NCI-H2171 (cell line): ENCODE data around the gene TEP1.
A peak's percentile ranks its signal among the peaks of the same experiment; 100 is the strongest.
"Not testable (repeated sequence)": the region's sequence is repeated elsewhere in the genome, so short reads cannot be mapped to it uniquely, and the experiment has no call there.

Source experiments
- DNase-seq: peaks from one replicate; lab custom pipeline; 2025; lab: John Stamatoyannopoulos, UW

The TEP1 gene

DNA sequence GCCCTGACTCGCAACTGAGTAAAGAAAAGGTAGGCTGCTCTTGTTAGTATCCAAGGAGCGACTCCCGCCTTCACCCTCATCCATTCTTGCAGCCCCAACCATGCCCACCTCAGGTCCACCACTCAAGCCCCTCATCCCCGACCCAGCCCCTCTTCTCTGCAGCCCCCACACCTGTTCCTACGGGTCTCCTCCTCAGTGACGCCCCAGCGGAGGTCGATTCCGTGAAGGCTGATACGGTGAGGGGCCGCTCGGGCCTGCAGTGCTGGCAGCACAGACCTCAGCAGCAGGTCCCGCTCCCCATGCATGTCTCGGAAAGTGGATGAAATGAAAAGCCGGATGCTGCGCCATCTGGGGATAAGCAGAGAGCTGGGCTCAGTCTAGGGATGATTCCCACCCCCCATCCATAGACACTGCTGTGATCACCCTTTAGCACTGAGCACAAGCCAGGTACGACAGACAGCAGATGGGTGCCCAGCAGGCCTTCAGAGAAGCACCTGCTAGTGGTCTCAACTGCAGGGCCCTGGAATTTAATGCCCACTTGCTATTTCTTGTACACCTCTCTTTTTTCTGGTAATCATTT is 26.9 kb downstream of the TEP1 start:
- DNase-seq, result peak; percentile 82

DNA sequence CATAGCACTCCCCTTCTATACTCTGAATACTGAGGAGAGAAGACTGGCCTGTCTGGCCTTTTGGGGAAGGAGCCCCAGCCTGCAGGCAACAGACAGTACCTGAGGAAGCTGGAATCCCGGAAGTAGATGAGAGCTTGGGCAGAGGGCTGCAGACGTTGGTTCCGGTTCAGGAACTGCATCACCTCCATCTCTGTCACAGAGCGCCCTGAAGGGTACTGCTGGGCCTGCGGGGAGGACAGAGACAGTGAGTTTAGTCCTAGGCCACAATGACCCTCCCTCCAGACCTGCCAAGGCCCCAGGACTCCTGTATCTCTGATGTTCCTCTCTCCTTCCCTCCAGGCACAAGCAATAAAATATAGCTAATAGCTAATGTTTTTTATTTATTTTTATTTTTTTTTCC is 28.4 kb downstream of the TEP1 start:
- no peak for DNase-seq

DNA sequence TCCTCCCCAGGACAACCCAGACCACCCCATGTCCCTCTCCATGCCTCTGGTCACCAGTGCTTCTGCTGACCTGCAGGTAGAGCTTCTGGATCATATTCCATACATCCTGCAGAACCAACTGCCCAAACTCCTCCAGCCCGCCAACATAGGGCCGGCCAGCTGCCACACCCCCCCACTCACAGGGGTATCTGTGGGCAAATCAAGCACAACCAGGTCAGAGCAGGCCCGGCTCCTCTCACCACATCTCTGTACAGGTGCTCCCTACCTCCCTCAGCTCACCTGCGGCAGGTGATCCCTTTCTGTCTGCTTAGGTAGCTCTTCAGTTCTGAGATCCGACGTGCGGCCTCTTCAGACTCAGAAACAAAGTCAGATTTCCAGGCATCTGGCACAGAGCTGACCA is 29.0 kb downstream of the TEP1 start:
- DNase-seq, result no peak

DNA sequence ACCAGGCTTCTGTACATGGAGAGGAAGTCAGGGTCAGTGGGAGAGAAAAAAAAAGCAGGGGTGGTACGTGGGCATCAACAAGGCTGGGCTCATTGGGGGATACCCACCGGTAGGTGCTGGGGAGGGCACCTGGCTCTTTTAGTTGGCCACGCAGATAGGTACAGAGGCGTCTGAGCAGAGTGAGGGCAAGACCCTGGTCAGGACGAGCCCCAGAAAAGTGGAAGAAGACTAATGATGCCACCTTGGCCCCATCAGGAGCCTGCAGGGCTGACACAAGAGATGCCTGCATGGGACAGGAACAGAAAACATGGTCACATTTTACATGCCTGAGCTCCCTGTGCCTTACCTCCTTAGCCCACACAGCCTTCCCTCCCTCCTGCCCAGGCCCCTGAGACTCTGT is 29.7 kb downstream of the TEP1 start:
- DNase-seq, result no peak

DNA sequence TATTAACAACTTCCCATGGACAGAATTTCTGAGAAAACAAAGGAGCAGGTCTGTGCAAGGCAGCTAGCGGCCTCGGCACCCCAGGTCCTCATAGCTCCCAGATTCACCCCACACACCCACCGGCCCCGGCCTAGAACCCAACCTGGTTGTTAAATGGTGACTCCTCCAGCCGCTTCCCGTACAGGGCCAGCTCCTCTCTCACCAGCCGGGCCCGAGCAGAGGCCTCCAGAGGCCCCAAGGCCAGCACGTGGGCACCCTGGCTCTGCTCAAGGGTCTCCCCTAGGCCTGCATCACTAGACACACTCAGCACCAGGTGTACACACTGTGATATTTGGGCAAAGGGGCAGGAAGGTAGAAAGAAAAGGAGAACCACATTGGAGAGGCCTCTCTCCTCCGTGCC is 30.3 kb downstream of the TEP1 start:
- no peak for DNase-seq

DNA sequence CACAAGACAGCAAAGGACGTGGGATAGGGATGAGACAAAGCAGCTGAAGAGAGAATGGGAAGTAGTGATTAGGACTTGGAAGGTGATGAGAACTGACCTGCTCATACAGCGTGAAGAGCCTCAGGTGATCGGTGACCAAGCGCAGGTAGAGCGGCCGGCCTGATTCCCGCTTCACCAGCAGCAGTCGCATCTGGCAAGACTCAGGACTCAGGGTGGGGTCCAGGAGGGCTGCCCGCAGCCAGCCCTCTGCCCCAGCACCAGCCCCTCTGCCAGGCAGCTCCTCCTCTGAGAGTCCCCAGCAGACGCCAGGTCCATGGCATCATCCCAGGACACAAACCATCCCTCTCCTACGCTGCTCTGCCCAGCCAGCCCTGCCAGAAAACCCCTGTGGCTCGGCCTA is 30.8 kb downstream of the TEP1 start:
- no peak for DNase-seq

DNA sequence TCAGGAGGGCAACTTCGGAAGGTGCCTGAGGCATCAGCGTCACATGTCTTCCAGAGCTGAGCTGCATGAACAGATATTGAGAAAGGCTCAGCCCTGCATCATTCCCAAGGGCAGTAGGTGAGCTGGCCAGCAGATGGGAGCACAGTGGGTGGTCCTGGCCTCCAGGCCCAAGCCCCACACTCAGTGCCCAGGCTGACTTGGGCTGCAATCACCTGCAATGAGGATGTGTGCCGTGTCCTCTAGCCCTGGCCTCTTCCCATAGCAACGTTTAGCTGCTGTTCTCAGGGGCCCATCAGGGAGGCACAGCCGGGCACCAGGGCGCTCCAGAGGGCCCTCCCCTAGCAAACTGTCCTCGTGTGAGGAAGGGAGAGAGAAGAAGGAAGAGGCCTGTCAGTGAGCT is 32.0 kb downstream of the TEP1 start:
- no peak for DNase-seq

DNA sequence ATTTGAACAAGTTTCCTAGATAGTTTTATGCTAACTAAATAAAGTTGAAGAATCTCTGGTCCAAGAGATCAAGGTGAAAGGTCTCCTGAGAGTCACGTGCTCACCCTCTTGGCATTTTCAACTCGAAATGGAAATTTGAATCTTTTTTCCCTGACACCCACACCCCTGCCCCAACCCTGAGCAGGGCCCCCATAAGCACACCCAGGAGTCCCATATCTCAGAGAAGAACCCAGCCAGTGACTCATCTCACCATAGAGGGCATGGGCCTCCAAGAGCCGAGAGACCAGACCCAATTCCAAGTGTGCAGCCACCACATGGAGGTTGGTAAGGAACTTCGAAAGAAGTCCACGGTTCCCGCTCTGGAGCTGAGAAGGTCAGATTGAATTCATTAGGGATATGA is 32.6 kb downstream of the TEP1 start:
- DNase-seq, result no peak

DNA sequence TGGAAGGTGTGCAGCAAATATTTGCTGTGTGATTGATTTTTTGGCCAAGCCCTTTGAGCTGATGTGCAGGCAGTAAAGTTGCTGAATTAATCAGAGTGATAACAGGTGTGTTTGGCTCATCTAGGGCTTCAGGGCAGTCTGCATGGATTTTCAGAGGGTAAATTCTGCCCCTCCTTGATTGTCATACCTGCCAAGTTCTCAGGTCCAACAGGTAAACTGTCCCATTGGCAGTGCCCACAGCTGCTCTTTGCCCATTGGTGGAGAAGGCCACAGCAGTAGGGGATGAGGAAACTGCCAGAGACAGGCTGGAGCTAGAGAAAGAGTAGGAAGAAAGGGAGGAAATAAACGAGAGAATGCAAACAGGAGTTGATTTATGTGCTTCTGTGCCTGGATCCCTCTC is 33.6 kb downstream of the TEP1 start:
- DNase-seq, result no peak

DNA sequence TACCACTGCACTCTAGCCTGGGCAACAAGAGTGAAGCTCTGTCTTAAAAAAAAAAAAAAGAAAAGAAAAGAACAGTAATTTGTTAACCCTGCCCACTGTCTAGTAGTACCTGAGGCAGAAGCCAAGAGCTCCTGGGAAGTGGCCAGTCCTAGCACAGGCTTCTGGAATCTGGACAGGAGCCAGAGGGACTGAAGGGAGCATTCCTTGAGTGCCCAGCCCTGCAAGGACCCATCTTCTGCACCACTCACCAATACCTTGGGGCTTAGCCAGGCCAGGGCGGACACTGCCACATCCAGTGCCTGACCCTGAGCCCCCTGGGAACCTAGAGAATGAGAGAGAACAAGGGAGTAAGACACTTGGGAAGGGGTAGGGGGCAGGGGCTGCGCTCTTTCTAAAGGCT is 36.1 kb downstream of the TEP1 start:
- DNase-seq, result no peak

DNA sequence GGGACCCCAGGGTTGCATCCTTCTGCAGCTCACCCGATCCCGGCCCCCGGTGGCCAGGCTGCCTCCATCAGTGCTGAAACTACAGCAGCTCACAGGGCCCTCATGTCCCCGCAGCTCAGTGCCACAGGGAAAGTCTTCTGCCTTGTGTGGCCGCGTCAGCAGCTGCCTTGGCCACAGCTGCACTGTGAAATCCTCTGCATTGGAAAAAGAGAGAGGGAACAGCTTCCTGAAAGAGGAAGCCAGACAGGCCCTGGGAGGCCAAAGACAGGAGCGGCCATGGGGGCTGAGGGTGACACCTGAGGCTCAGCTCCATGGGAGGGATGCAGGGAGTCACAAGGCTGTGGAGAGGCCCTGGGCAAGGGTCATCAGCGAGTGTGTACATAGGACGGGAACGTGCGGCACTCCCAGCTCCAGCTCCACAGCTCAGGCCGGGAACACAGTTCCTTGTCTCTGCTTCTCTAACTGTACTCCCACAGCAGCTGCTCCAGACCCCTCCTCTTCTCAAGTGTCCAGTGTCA is 37.2 kb downstream of the TEP1 start:
- DNase-seq, result no peak

DNA sequence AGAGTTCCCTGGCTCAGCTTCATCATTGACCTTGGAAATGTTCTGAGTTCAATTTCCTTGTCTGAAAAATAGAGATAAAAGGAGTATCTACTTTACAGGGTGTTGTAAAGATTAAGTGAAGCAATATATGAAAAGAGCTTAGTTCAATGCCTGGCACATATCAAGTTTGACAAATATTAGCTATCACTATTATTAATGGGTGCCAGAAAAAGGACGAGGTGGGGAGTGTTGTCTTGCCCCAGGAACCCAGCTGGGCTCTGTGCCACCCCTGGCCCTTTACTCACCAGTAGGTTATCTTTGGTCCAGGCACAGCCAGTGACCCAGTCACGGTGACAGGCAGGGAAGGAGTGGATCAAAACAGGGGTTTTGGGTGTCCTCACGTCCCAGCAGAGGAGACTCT is 37.8 kb downstream of the TEP1 start:
- DNase-seq, result no peak

DNA sequence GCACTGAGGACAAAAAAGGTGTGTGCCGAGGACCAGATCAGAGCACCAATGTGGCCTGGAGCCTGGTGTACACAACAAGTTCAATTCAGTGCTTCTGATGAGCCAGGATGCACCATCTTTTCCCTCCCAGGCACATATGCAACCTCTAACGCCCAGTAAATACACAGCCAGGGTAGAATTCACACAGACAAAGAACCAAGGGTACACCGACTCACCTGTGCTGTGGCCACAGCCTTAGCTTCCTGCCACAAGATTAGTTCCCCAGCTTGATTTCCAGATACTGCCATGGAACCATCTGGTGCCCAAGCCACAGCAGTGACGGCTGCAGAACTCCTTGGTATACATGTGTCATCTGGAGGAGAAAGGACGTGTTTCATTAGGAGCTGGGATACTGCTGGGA is 40.5 kb downstream of the TEP1 start:
- DNase-seq, result no peak

DNA sequence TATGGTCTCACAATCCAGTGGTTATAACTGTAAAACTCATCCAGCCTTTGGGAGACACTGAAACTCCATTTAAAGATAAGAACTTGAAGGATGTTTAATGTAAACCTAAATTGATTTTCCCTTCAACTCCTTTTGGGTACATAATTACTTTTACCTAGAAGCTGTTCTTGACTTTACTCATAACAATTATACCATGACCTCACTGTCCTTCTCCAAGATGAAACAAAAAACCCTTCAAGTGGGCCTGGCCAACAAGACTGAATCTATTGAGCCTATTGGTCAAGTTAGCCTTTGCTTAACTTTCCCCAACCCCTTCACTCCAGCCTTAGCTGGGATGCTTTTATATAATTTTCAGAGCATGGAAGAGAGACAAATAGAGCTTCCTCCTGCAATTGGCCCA is 47.4 kb downstream of the TEP1 start:
- DNase-seq, result no peak

DNA sequence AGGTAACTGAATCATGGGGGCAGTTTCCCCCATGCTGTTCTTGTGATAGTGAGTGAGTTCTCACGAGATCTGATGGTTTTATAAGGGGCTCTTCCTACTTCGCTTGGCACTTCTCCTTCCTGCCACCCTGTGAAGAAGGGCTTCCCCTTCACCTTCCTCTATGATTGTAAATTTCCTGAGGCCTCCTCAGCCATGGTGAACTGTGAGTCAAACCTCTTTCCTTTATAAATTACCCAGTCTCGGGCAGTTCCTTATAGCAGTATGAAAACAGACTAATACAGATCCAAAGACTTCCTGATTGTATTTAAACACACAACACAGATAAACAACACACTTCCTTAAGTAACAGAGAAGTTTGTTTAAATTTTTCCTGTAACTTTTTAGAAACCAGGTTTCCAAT is 54.8 kb downstream of the TEP1 start:
- DNase-seq, result not testable (repeated sequence)

DNA sequence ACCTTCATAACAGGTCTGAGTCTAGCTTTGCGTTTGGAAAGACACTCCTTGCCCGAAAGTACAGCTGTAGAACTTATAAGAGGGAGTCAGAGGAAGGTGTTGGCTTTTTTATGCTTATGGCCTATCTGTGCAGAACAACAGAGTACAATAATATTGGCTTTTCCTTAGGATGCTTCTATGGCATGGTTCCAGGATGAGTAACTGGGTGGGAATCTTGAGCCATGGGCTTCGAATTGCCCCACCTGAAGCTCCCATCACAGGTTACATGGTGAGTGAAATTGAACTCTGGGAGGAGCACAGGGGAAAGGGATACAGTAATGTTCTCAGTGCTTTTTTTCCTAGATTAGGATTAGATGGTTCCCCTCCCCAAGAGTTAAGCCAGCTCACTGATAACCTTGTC is 56.9 kb downstream of the TEP1 start:
- DNase-seq, result no peak

DNA sequence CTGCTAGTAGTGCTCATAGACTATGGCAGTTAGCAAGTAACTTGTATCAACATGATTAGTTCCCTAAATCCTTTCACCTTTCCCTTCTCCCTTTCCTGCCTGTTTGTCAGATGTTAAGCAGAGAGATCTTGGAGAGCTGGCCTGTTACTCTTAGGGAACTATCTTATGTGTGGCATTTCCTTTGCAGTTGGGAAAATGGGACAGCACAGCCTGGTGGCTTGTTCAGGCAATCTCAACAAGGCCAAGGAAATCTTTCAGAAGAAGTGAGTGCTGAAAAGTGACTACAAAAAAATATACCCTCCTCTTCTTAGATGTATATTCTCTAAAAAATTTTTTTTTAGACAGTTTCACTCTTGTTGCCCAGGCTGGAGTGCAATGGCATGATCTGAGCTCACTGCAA is 62.4 kb downstream of the TEP1 start:
- DNase-seq, result no peak

DNA sequence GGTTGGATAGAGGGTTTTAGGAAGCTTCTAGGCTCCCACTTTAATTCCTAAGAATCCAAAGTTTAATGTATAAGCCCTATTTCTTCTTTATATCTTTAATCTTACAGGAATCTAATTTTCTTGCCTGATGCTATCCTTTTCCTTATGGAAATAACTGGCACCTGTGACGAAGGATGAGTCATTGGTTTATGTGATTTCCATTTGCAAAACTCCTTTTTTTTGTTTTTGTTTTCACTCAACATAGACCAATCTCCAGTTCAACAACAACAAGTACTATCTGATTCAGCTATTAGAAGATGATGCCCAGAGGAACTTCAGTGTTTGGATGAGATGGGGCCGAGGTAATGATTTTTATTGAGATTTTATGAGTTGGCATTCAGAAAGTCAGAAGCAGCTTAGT is 63.0 kb downstream of the TEP1 start:
- DNase-seq, result no peak

DNA sequence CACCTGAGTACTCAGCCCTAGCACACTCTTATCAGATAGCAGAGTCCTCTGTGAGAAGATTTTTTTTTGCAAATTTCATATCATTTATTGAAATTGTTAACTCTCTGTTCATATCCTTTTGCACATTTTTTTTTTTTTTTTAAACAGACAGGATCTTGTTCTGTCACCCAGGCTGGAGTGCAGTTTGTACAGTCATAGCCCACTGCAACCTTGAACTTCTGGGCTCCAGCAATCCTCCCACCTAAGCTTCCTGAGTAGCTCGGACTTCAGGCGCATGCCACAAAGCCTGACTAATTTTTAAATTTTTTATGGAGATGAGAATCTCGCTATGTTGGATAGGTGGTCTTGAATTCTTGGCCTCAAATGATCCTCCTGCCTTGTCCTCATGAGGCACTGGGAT is 65.6 kb downstream of the TEP1 start:
- DNase-seq, result no peak

DNA sequence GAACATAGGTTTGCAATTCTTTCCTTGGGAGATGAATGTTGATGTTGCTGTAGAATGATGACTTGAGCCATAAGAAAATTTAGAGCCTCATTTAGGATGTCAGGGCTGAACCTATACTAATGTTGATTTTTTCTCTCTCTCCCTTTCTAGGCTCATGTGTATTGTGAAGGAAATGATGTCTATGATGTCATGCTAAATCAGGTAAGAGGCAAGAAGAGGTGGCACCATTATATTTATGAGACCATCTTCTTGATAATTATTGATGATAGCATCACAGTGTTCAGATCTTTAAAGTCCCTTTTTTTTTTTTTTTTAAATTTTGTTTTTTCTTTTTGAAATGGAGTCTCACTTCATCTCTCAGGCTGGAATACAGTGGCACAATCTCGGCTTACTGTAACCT is 66.6 kb downstream of the TEP1 start:
- no peak for DNase-seq

DNA sequence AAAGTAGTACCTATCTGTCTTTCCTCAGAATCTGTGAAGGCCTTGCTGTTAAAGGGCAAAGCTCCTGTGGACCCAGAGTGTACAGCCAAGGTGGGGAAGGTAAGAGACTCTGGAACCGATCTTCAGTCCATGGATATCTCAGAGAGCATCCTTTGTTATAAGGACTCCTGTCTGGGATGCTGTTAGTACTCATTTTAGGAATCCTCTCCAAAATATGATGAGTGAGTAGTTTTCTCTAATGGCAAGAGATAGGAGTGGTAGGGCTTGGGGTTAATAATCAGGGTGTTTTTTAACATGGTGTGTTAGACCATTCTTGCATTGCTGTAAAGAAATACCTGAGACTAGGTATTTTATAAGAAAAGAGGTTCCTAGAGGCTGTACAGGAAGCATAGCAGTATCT is 67.9 kb downstream of the TEP1 start:
- no peak for DNase-seq

DNA sequence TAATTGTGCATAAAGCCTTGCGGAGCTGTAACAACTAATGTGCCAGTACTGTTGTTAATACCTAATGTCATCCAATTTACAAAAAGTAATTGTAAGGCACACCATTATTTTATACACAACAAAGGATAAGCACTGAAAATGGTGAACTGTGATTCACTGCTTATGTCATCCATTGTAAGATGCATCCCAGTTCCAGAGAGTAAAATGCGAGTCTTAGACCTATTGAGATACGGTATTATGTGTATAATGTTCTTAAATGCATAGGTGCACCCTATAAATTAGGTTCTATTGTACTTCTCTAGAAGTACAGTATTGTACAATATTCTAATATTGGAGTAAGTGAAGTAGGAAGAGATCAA is 69.5 kb downstream of the TEP1 start:
- peak; percentile 62 for DNase-seq

DNA sequence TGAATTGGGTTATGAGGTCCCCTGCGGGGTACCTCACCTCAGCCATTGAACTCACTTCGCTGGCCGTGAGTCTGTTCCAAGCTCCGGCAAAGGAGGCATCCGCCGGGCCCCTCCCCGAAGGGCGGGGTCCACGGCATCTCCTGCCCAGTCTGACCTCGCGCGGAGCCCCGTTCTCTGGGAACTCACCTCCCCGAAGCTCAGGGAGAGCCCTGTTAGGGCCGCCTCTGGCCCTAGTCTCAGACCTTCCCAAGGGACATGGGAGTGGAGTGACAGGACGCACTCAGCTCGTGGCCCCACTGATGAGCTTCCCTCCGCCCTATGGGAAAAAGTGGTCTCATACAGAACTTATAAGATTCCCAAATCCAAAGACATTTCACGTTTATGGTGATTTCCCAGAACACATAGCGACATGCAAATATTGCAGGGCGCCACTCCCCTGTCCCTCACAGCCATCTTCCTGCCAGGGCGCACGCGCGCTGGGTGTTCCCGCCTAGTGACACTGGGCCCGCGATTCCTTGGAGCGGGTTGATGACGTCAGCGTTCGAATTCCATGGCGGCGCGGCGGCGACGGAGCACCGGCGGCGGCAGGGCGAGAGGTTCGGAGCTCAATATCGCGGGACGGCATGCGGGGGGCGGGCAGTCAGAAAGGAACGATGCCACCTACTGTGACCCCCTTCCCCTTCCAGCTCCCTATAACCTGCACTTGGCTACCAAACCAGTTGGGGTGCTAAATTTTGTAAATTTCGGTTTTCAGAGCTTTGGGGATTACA is 70.0 kb downstream of the TEP1 start, which contains the start of gene PARP2:
Gene PARP2, plus strand, starts transcription at position 544 of the 770 bp plus-strand sequence. Its CDS starts 7 bp downstream, at position 551.
- peak; percentile 100 for DNase-seq

DNA sequence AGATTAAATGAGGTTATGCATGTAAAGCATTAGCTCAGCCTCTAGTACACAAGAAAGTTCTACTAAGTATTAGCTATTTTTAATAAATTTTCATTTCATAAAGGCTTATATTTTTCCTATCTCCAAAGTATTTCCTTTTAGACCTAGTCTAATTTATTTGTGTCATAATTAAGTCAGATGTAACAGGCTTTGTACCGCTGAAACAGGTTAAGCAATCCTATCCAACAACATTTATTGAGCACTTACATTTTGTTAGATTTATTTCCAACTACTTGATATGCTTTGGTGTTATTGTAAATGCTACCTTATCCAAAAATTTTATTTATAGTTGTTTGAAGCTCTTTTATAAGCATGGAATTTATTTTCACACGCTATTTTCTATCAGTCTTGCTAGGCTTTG is 71.7 kb downstream of the TEP1 start:
- no peak for DNase-seq
